ENCODE data around the gene KLHL8.

KLHL8 gene

DNA sequence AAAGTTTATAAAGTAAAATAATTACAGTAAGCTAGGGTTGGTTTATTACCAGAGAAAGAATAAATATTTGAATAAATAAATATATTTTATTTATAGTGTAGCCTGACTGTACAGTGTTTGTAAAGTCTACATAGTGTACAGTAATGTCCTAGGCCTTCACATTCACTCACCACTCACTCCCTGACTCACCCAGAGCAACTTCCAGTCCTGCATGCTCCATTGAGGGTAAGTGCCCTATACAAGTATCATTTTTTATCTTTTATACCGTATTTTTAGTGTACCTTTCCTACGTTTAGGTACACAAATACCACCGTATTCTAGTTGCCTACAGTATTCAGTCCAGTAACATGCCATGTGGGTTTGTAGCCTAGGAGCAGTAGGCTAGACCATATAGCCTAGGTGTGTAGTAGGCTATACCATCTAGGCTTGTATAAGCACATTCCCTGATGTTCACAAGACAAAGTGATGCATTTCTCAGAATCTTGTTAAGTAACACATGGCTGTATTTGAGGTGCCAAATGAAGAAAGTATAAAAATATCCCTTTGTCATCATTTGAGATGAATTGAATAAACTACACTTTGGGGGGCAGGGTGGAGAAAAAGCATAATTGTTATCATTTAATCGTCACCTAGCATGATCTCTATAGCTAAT, 14.7 kb upstream of the KLHL8 start:
- ChIA-PET CTCF (interaction anchor here (0.6 to 9.2 kb wide), 26 partner anchors 8 to 740 kb away, joined by 3 to 124 read pairs (median 4); partner anchors contain the start of genes AFF1 and KLHL8), POLR2A (no interaction called here)
- TF ChIP-seq, protein P1, sequence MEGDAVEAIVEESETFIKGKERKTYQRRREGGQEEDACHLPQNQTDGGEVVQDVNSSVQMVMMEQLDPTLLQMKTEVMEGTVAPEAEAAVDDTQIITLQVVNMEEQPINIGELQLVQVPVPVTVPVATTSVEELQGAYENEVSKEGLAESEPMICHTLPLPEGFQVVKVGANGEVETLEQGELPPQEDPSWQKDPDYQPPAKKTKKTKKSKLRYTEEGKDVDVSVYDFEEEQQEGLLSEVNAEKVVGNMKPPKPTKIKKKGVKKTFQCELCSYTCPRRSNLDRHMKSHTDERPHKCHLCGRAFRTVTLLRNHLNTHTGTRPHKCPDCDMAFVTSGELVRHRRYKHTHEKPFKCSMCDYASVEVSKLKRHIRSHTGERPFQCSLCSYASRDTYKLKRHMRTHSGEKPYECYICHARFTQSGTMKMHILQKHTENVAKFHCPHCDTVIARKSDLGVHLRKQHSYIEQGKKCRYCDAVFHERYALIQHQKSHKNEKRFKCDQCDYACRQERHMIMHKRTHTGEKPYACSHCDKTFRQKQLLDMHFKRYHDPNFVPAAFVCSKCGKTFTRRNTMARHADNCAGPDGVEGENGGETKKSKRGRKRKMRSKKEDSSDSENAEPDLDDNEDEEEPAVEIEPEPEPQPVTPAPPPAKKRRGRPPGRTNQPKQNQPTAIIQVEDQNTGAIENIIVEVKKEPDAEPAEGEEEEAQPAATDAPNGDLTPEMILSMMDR (IDR thresholded peaks at IDR 0.05; ENCODE audit: insufficient read depth, low read length, missing control alignments) = no peak
- peak overlapping the region; percentile 58 for H3K4me3 ChIP-seq (ENCODE audit: low read depth, low read length)
- no peak for DNase-seq (ENCODE audit: low read depth, low spot score)

GRCh38 chr4:87232216-87232615, 11.8 kb upstream of the KLHL8 start:
- ChIA-PET POLR2A (no interaction called here), CTCF (interaction anchor here (0.7 to 1.3 kb wide), 3 partner anchors 77 to 82 kb away, joined by 3 to 4 read pairs (median 3); no protein-coding TSS in a partner anchor)
- no peak for DNase-seq (ENCODE audit: low read depth, low spot score)
- TF ChIP-seq, protein P1 (IDR thresholded peaks at IDR 0.05; ENCODE audit: insufficient read depth, low read length, missing control alignments) = no peak
- H3K4me3 ChIP-seq (ENCODE audit: low read depth, low read length) = no peak overlapping the region

DNA sequence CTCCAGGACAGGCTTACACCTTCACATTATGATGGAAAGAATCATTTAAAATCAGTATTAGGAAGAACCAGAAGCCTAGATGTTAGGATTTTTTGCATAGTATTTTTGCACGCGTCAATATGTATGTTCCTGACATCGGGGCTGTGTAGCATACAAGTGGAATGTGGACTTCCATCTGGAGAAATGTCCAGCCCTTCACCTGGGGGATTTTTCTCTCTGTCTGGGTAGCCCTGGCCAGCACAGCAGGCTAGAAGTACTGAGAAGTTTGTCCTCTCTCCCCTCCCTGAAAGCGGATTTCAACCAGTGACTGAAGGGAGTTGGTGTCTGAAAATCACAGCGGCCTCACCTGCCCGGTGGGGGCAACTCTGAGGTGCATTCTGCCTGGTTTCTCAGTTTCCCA, 10.4 kb upstream of the KLHL8 start:
- no peak overlapping the region for H3K4me3 ChIP-seq (ENCODE audit: low read depth, low read length)
- POLR2A ChIA-PET = no interaction called here
- CTCF ChIA-PET = interaction anchor here (0.8 to 0.9 kb wide), 2 partner anchors 9 to 80 kb away, joined by 3 read pairs; no protein-coding TSS in a partner anchor
- TF ChIP-seq, protein P1 (IDR thresholded peaks at IDR 0.05; ENCODE audit: insufficient read depth, low read length, missing control alignments) = no peak
- no peak for DNase-seq (ENCODE audit: low read depth, low spot score)

DNA sequence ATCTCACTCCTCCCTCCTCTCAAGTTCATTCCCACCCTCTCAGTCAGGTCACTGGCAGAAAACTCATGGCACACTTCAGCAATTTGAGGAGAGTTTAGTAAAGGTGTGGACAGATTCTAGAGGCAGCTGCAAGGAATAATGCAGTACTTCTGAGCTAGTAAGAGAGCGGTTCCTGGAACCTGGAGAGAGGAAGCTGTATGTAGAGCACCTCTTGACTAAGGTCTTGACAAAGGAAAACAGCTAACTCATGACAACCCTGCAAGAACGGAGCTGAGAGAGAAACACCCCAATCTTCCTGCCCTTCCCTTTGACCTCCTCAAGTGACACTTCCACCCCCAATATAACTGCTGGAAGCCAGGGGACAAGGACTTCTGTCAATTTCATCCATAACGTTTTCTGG, 9.6 kb upstream of the KLHL8 start:
- H3K4me3 ChIP-seq (ENCODE audit: low read depth, low read length) = no peak overlapping the region
- ChIA-PET CTCF (interaction anchor here (0.8 to 0.9 kb wide), 2 partner anchors 10 to 79 kb away, joined by 3 read pairs; no protein-coding TSS in a partner anchor), POLR2A (no interaction called here)
- DNase-seq (ENCODE audit: low read depth, low spot score) = no peak
- TF ChIP-seq, protein P1 (IDR thresholded peaks at IDR 0.05; ENCODE audit: insufficient read depth, low read length, missing control alignments) = no peak

DNA sequence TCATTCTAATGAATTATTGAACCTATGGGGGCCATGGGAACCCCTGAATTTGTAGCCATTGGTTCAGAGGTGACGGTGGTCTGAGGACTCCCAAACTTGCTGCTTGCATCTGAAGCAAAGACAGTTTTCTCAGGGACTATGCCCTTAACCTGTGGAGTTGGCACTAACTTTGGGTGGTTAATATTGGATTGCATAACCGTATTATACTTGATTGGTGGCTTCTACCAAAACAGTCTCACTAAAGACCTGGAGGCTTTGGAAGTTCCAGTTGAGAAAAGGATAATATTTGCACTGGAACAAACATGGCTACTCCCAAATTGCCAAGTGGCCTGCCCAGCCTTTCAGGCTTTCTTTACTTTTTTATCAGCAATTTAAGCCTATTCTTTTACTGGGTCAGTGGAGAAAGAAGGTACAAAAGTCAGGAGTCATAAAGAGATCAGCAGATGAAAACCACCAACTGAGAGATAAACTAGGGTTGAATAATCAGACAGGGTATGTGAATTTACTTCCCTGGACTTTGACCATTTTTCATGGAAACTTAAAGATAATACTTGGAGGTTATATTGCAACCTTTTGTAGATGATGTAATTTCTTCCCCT, 7.9 kb upstream of the KLHL8 start:
- TF ChIP-seq, protein P1 (IDR thresholded peaks at IDR 0.05; ENCODE audit: insufficient read depth, low read length, missing control alignments) = no peak
- POLR2A ChIA-PET = no interaction called here
- no peak for DNase-seq (ENCODE audit: low read depth, low spot score)
- H3K4me3 ChIP-seq (ENCODE audit: low read depth, low read length) = no peak overlapping the region
- CTCF ChIA-PET = interaction anchor here (0.9 kb wide), 1 partner anchor 8 kb away, joined by 3 read pairs; no protein-coding TSS in a partner anchor

DNA sequence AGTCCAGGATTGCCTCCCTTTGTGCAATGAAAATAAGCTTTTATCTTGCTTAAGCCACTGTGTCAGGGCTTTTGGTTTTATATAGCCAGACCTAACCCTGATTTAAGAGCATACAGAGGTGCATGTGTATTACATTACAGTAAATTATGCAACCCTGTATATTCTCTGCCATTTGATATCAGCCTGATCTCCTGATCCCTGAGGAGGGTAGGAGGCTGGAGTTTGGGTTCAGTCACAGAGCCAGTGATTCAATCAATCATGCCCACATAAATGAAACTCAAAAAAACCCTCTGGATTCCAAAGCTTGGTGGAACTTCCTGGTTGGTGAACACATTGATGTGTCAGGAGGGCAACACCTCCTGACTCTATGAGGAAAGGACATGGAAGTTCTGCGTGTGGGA, 7.3 kb upstream of the KLHL8 start:
- H3K4me3 ChIP-seq (ENCODE audit: low read depth, low read length) = no peak overlapping the region
- POLR2A ChIA-PET = no interaction called here
- TF ChIP-seq, protein P1 (IDR thresholded peaks at IDR 0.05; ENCODE audit: insufficient read depth, low read length, missing control alignments) = no peak
- DNase-seq (ENCODE audit: low read depth, low spot score) = no peak
- CTCF ChIA-PET = interaction anchor here (0.7 to 0.9 kb wide), 4 partner anchors 8 to 77 kb away, joined by 3 to 4 read pairs (median 3); no protein-coding TSS in a partner anchor
